ENCODE results near the gene CEP192.
"Not testable (repeated sequence)": the region's sequence is repeated elsewhere in the genome, so short reads cannot be mapped to it uniquely, and the experiment has no call there.

CEP192 gene

GRCh38 chr18:13070460-13070859 is 79.3 kb downstream of the CEP192 start:
- H3K27me3 Mint-ChIP-seq, result no peaks in the 10 kb centered on the region
- peak overlapping the region; percentile 69 for H3K27ac Mint-ChIP-seq
- CTCF ChIA-PET, result no interaction called here
- no peak overlapping the region for H3K4me3 Mint-ChIP-seq
- H3K4me1 Mint-ChIP-seq, result peaks cover 12% of the 10 kb centered on the region
- DNase-seq, result no peak
- H3K36me3 Mint-ChIP-seq, result peaks cover 74% of the 10 kb centered on the region
- no peaks in the 10 kb centered on the region for H3K9me3 Mint-ChIP-seq

GRCh38 chr18:13076886-13077285 is 85.7 kb downstream of the CEP192 start:
- Mint-ChIP-seq H3K27me3 (no peaks in the 10 kb centered on the region), H3K4me1 (no peaks in the 10 kb centered on the region), H3K4me3 (no peak overlapping the region), H3K9me3 (peaks cover 19% of the 10 kb centered on the region), H3K27ac (no peak overlapping the region), H3K36me3 (peaks cover 84% of the 10 kb centered on the region)
- CTCF ChIA-PET, result no interaction called here
- DNase-seq, result no peak

GRCh38 chr18:13077473-13077872 is 86.3 kb downstream of the CEP192 start:
- Mint-ChIP-seq H3K9me3 (peaks cover 19% of the 10 kb centered on the region), H3K4me3 (no peak overlapping the region), H3K4me1 (no peaks in the 10 kb centered on the region), H3K27me3 (no peaks in the 10 kb centered on the region), H3K36me3 (peaks cover 83% of the 10 kb centered on the region), H3K27ac (no peak overlapping the region)
- CTCF ChIA-PET, result no interaction called here
- DNase-seq, result no peak

GRCh38 chr18:13078065-13078464 is 86.9 kb downstream of the CEP192 start:
- H3K27ac Mint-ChIP-seq, CTCF ChIA-PET, H3K4me3 Mint-ChIP-seq, H3K4me1 Mint-ChIP-seq, H3K27me3 Mint-ChIP-seq, DNase-seq: not testable (repeated sequence)
- peaks cover 81% of the 10 kb centered on the region for H3K36me3 Mint-ChIP-seq
- H3K9me3 Mint-ChIP-seq, result peaks cover 19% of the 10 kb centered on the region

GRCh38 chr18:13086906-13087305 is 95.7 kb downstream of the CEP192 start:
- CTCF ChIA-PET, result no interaction called here
- no peak for DNase-seq
- no peak overlapping the region for H3K27ac Mint-ChIP-seq
- H3K36me3 Mint-ChIP-seq, result peaks cover 63% of the 10 kb centered on the region
- peaks cover 3% of the 10 kb centered on the region for H3K4me1 Mint-ChIP-seq
- H3K4me3 Mint-ChIP-seq, result no peak overlapping the region
- H3K27me3 Mint-ChIP-seq, result no peaks in the 10 kb centered on the region
- no peaks in the 10 kb centered on the region for H3K9me3 Mint-ChIP-seq

GRCh38 chr18:13095466-13095865 is 104.3 kb downstream of the CEP192 start:
- Mint-ChIP-seq H3K4me1 (no peaks in the 10 kb centered on the region), H3K27ac (no peak overlapping the region), H3K9me3 (no peaks in the 10 kb centered on the region), H3K36me3 (peaks cover 55% of the 10 kb centered on the region), H3K4me3 (no peak overlapping the region), H3K27me3 (no peaks in the 10 kb centered on the region)
- no peak for DNase-seq
- CTCF ChIA-PET, result no interaction called here

- peak overlapping the region; percentile 8 for H3K27ac Mint-ChIP-seq
- CTCF ChIA-PET, result no interaction called here
- H3K36me3 Mint-ChIP-seq, result peaks cover 57% of the 10 kb centered on the region
Observed at GRCh38 chr18:13096232-13096631, 105.1 kb downstream of the CEP192 start.

GRCh38 chr18:13096719-13097118 is 105.6 kb downstream of the CEP192 start:
- Mint-ChIP-seq H3K27me3 (no peaks in the 10 kb centered on the region), H3K4me1 (no peaks in the 10 kb centered on the region), H3K27ac (no peak overlapping the region), H3K36me3 (peaks cover 62% of the 10 kb centered on the region), H3K9me3 (no peaks in the 10 kb centered on the region), H3K4me3 (no peak overlapping the region)
- no peak for DNase-seq
- CTCF ChIA-PET, result no interaction called here

More at GRCh38 chr18:13096232-13096631, 105.1 kb downstream of the CEP192 start:
- H3K4me1 Mint-ChIP-seq, result no peaks in the 10 kb centered on the region
- H3K9me3 Mint-ChIP-seq, result no peaks in the 10 kb centered on the region
- no peak overlapping the region for H3K4me3 Mint-ChIP-seq
- no peak for DNase-seq
- H3K27me3 Mint-ChIP-seq, result no peaks in the 10 kb centered on the region

- CTCF ChIA-PET, H3K9me3 Mint-ChIP-seq, H3K27me3 Mint-ChIP-seq, H3K4me1 Mint-ChIP-seq, DNase-seq, H3K4me3 Mint-ChIP-seq, H3K27ac Mint-ChIP-seq: not testable (repeated sequence)
- peaks cover 74% of the 10 kb centered on the region for H3K36me3 Mint-ChIP-seq
Observed at GRCh38 chr18:13098104-13098503, 106.9 kb downstream of the CEP192 start.

- H3K27me3 Mint-ChIP-seq, result no peaks in the 10 kb centered on the region
- H3K9me3 Mint-ChIP-seq, result no peaks in the 10 kb centered on the region
Observed at GRCh38 chr18:13099113-13099512, 108.0 kb downstream of the CEP192 start.

GRCh38 chr18:13100942-13101658 is 109.9 kb downstream of the CEP192 start:
- Mint-ChIP-seq H3K4me1 (peaks cover under 1% of the 10 kb centered on the region), H3K4me3 (no peak overlapping the region), H3K27ac (no peak overlapping the region), H3K27me3 (no peaks in the 10 kb centered on the region), H3K36me3 (peaks cover 80% of the 10 kb centered on the region), H3K9me3 (peaks cover under 1% of the 10 kb centered on the region)
- CTCF ChIA-PET, result no interaction called here
- DNase-seq, result no peak

More at GRCh38 chr18:13099113-13099512, 108.0 kb downstream of the CEP192 start:
- peaks cover 75% of the 10 kb centered on the region for H3K36me3 Mint-ChIP-seq
- H3K4me1 Mint-ChIP-seq, result no peaks in the 10 kb centered on the region
- H3K27ac Mint-ChIP-seq, result no peak overlapping the region
- H3K4me3 Mint-ChIP-seq, result no peak overlapping the region
- CTCF ChIA-PET, result no interaction called here
- no peak for DNase-seq

- Mint-ChIP-seq H3K9me3 (peaks cover 2% of the 10 kb centered on the region), H3K27ac (no peak overlapping the region), H3K36me3 (peaks cover 81% of the 10 kb centered on the region)
Observed at GRCh38 chr18:13101659-13102197, 110.6 kb downstream of the CEP192 start.

GRCh38 chr18:13103366-13103765 is 112.2 kb downstream of the CEP192 start:
- Mint-ChIP-seq H3K9me3 (peaks cover 2% of the 10 kb centered on the region), H3K36me3 (peaks cover 89% of the 10 kb centered on the region), H3K27me3 (no peaks in the 10 kb centered on the region), H3K4me1 (peaks cover 4% of the 10 kb centered on the region), H3K27ac (no peak overlapping the region), H3K4me3 (no peak overlapping the region)
- DNase-seq, result no peak
- CTCF ChIA-PET, result no interaction called here

More at GRCh38 chr18:13101659-13102197, 110.6 kb downstream of the CEP192 start:
- CTCF ChIA-PET, result no interaction called here
- DNase-seq, result no peak
- no peak overlapping the region for H3K4me3 Mint-ChIP-seq
- H3K27me3 Mint-ChIP-seq, result no peaks in the 10 kb centered on the region
- peaks cover 4% of the 10 kb centered on the region for H3K4me1 Mint-ChIP-seq

GRCh38 chr18:13105059-13105458 is 113.9 kb downstream of the CEP192 start:
- no peaks in the 10 kb centered on the region for H3K27me3 Mint-ChIP-seq
- no peak for DNase-seq
- no peak overlapping the region for H3K4me3 Mint-ChIP-seq
- H3K9me3 Mint-ChIP-seq, result peaks cover 2% of the 10 kb centered on the region
- H3K27ac Mint-ChIP-seq, result no peak overlapping the region
- CTCF ChIA-PET, result interaction anchor here (1.0 to 1.2 kb wide), 2 partner anchors 55 to 91 kb away, joined by 3 to 5 read pairs; no protein-coding TSS in a partner anchor
- peaks cover 4% of the 10 kb centered on the region for H3K4me1 Mint-ChIP-seq
- peaks cover 92% of the 10 kb centered on the region for H3K36me3 Mint-ChIP-seq

GRCh38 chr18:13107074-13107473 is 115.9 kb downstream of the CEP192 start:
- Mint-ChIP-seq H3K4me3 (no peak overlapping the region), H3K27ac (no peak overlapping the region)

More at GRCh38 chr18:13107074-13107473, 115.9 kb downstream of the CEP192 start:
- peaks cover 86% of the 10 kb centered on the region for H3K36me3 Mint-ChIP-seq
- peaks cover 2% of the 10 kb centered on the region for H3K9me3 Mint-ChIP-seq
- CTCF ChIA-PET, result interaction anchor here (0.7 kb wide), 1 partner anchor 282 kb away, joined by 3 read pairs; no protein-coding TSS in a partner anchor
- no peak for DNase-seq
- no peaks in the 10 kb centered on the region for H3K27me3 Mint-ChIP-seq
- peaks cover 4% of the 10 kb centered on the region for H3K4me1 Mint-ChIP-seq
